Inferior parietal cortex (tissue), 1 donor: ENCODE measurements around the gene TEAD1.

Experiments
- DNase-seq: peaks from one replicate; pipeline ENCODE4 v3.0.0-alpha.2; 2016; ENCODE audit errors: extremely low spot score

TEAD1 gene

DNA sequence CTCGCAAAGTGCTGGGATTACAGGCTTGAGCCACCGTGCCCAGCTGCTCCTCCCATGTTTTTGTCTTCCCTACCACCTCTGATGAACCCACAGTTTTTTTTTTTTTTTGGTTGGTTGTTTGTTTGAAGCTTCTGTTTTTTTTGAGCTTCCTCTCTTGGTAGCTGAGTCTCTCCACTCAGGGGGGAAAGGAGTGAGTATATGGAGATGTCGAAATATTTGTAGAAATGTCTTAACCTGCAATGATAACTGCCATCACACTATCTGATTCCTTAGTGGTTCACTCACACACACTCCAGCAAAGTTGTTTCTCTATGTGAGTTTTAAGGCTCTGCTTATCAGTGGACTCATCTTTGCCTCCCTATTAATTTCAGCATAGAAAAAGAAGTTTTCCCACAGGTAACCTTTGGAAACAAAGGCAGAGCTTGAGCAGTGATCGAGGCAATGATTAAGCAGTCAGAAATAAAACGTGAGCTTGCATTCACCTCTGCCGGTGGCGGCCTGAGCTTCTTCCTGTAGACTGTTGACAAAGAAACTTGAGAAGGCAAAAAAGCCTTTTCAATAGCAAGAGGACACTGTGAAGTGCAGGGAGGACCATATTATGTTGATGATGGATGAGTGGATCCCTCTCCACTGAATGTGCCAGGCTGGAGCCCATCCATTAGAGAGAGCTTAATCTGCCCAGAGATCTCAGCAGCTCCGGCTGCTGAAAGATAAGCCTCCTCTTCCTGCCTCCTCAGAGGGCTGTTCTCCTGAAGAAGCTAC is 305.9 kb downstream of the TEAD1 start:
- DNase-seq: no peak

- no peak for DNase-seq
Observed at GRCh38 chr11:12981676-12982522, 307.7 kb downstream of the TEAD1 start.

DNA sequence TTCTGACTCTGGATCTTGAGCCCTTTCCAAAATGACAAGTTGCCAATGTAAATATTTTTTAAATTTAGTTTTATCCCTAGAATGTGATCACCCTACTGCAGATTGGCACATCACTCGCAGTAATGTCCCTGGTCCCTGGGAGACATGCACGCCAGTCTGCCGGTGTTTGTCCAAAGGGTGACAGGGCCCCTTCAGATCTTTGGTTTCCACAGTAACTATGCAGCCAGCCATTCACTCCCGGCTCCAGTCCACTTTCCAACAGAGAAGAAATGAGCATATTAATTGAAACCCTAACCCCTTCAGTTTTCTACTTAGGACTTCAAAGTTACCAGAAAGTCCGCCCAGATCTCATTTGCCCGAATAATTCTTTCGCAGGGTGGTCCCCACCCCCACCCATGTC is 309.1 kb downstream of the TEAD1 start:
- DNase-seq: no peak

DNA sequence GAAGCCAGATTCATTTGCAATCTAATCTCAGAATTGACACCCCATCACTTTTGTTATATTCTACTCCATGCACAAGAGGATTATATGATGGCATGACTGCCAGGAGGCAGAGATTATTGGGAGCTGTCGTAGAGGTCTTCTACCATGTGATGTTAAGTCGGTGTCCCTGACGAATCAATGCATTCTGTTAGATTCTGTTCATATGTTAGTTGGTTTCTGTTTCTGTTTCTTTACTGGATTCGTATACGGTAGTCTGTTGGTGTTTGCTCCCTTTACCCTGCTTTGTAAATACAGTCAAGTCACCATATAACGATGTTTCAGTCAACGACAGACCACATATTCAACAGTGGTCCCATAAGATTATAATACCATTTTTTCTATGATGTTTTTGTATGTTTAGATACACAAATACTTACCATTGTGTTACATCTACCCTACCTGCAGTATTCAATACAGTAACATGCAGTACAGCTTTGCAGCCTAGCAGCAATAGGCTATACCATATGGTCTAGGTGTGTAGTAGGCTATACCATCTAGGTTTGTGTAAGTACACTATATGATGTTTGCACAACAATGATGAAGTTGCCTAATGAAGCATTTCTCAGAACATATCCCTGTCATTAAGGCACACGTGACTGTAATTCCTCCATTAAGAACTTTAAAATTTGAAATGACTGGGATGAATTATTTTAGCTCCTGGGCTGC is 312.1 kb downstream of the TEAD1 start:
- no peak for DNase-seq

GRCh38 chr11:12989428-12990161 is 315.4 kb downstream of the TEAD1 start:
- DNase-seq: peak; percentile 29

GRCh38 chr11:12990162-12990480 is 315.9 kb downstream of the TEAD1 start:
- no peak for DNase-seq

- no peak for DNase-seq
Observed at GRCh38 chr11:12991426-12991825, 317.2 kb downstream of the TEAD1 start.

- DNase-seq: no peak
Observed at GRCh38 chr11:12993626-12994025, 319.4 kb downstream of the TEAD1 start.
